GM11168 (cell line): ENCODE data around the gene CDH22.

Source experiments
- in situ Hi-C: fragments of 300-500 bp; cut with MboI; formaldehyde crosslinking; loops from one replicate; pipeline ENCODE4 v1.12.0; 2022; ENCODE audit warnings: low sequenced_read_pairs; ENCODE audit not compliant: unreplicated experiment

The CDH22 gene

GRCh38 chr20:46325789-46326188 is 17.5 kb upstream of the CDH22 start:
- in situ Hi-C loops = no loop called here

GRCh38 chr20:46324960-46325703 is 16.8 kb upstream of the CDH22 start:
- in situ Hi-C loops = no loop called here

DNA sequence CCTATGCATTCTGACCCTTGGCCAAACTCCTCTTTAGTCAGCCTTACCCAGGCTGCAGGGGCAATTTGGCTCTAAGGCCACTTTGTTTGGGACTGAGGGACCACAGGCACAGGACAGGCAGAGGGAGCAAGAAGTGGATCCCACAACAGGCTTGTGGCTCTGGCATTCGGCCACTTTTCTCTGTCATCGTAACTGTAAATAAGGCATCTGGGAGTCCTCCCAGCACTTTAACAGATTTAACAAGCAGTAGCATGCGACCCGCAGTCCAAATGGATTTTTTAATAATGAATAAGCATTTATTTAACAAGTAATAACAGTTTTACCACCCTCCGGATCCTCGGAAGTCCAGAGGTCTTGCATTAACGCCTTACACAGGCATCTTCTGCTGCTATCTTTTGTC is 16.1 kb upstream of the CDH22 start:
- in situ Hi-C loops = no loop called here

- in situ Hi-C loops = no loop called here
These were observed 15.3 kb upstream of the CDH22 start for GRCh38 chr20:46323557-46323956.

GRCh38 chr20:46322641-46323040 is 14.3 kb upstream of the CDH22 start:
- in situ Hi-C loops = no loop called here

GRCh38 chr20:46317685-46318177 is 9.4 kb upstream of the CDH22 start:
- in situ Hi-C loops = loop anchor here (5.0 kb wide), 1 partner anchor 40 kb away; no protein-coding TSS in a partner anchor

- in situ Hi-C loops = loop anchor here (5.0 kb wide), 1 partner anchor 40 kb away; no protein-coding TSS in a partner anchor
These were observed 8.8 kb upstream of the CDH22 start for GRCh38 chr20:46316984-46317684.

DNA sequence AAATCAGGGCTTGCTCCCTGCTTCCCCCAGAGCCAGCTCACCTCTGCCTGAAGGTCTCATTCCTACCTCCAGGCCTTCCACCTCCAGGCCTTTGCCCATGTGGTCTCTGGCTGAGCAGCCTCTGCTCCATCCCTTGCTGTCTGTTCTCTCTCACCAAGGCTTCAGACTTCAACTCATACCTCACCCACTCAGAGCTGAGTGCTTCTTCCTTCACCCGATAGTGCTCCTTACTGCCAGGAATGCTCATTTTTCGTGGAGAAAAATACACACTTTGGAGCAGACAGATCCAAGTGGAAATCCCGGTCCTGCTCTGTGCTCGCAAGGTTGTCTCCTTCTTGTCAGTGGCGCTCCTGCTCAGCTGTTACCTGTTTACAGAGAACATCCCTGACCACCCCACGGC is 7.0 kb upstream of the CDH22 start:
- in situ Hi-C loops = loop anchor here (5.0 kb wide), 1 partner anchor 42 kb away; no protein-coding TSS in a partner anchor

DNA sequence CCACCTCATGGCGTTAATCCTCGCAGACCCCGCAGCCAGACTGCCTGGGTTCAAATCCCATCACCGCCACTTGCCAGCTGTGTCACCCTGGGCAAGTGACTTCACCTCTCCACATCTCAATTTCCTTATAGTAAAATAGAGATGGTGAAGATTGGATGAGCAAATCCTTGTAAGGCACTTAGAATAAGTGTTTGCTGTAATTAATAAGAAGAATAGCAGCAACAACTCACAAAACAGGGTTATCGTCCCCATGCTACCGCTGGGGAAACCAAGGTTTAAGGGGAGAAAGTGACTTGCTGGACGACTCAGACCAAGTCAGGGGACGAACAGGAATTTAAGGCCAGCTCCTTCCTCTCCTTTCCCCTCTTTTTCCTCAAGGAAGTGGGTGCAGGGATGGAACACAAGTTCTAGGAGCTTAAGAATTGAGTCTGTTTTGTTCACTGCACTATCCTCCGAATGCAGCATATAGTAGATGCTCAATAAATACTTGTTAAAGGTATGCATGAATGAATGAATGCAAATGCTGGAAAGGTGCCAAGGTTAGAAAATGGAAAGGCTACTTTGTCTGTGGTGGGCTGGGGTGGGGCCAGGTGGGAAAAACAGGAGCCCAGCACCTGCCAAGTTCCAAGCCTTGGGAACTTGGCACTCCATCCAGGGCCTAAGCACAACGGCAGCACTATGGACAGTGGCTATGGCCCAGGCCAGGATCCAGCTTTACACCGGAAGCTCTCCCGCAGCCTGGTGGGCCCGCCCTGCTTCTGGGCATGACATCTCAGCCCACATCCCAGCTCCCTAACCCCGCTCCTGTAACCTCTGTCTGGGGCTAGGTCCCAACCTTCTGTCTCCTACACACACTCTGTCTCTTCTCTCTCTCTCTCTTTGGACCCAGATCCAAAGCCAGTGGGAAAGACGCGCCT is 4.9 kb upstream of the CDH22 start:
- in situ Hi-C loops = no loop called here

DNA sequence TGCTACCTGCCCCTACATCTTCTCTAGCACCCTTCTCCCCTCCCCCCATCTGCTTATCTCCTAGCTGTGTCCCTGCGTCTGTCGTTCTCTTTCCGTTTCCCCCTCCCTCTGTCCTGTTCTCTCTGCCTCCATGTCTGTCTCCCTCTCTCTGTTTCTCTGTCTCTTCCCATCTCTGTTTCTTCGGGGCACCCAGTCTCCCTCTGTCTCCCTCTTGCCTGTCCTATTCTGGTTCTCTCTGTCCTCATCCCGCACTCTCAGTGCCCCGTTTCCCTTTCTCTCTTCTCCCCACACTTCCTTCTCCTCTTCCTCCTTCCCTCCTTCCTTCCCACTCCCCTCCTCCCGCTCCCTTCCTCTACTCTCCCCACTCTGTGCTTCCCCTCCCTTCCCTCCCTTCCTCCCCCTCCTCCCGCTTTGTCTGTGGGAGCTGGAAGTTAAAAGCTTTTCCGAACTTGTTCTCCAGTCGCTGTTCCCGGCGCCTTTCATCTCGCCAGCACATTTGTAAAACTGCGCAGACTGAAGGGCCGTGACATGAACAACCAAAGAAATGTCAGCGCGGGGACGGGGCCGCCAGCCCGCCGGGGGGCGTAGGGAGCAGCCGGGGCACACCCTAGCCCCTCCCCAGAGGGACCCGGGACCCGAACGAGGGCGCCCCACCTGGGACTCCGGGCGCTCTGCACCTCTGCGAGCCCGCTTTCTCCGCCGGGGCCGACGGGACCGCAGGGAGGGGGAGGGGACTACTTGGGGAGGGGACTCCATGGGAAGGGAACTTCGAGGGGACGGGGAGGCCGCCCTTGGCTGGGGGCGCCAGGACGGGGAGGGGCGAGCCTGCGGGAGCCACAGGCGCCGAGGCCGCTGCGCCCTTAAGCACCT is 4.0 kb upstream of the CDH22 start:
- in situ Hi-C loops = no loop called here

GRCh38 chr20:46311719-46312074 is 3.4 kb upstream of the CDH22 start:
- in situ Hi-C loops = no loop called here

- in situ Hi-C loops = no loop called here
These were observed 2.8 kb upstream of the CDH22 start for GRCh38 chr20:46311039-46311650.

DNA sequence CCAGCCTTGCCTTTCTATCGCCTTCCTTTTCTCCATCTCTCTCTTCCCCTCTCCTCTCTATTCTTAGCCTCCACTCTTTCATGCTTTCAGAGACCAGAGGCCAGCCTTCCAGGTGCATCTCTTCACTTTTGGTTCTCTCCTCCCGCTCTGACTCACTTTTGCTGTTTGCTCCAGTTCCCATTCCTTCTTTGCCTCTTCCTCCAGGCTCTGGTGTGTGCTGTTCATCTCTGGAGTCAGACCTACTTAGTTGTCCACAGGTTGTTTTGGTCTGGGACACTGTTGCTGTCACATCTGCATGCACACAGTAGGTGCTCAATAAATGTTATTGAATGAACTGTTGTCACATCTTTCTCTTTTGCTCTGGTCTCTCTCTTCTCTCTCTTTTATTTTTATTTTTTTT is 1.6 kb upstream of the CDH22 start:
- in situ Hi-C loops = no loop called here

DNA sequence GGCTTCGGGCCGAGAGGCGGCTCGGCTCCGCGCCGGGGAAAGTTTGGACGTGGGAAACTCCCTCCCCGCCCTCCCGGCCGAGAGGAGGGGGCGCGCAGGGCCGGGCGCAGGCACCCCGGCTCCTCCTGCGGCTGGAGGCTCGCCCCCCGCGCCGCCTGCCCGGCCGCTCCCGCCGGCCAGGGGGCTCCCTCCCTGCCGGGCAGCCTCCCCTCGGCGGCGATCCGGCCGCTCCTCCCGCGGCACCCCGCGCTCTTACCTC is 370 bp downstream of the CDH22 start:
- in situ Hi-C loops = no loop called here

DNA sequence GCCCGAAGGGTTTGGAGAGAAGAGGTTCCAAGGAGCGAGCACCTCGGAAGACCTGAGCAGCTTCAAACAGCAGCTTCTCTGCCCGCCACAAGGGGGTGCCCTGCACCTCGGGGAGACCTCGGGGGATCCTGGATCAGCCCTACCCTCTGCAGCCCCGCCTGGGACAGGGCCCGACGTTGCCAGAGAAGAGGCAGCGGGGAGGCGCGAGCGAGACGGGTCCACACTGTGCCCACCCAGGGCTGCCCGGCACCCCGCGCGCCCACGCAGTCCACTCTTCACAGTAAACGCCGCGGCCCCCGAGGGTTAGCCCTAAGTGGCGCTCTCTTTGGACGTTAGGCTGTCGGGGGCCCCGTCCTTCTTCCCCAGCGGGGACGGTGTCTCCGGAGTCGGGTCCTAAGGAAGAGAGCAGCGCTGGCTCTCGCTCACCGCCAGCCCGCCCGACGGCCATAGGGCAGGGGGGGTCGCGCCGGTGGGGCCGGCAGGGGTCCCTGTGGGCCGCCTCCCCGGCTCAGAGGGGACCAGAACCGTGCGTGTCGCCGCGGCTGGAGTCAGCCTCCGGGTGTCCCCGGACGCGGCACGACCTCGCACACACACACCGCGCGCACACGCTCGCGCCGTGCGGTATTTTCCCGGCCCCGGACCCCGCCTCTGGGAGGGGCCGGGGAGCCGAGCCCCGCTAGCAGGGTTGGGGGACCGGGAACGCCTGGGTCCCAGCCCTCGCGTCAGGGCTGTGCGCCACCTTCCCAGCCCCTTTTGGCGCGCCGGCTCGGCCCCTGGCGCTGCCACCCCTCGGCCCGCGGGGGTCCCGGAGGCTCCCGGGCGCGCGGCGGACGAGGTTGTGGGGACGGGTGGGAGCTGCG is 929 bp downstream of the CDH22 start:
- in situ Hi-C loops = no loop called here

- in situ Hi-C loops = no loop called here
These were observed 1.6 kb downstream of the CDH22 start for GRCh38 chr20:46306743-46307138.

- in situ Hi-C loops = no loop called here
These were observed 2.3 kb downstream of the CDH22 start for GRCh38 chr20:46305973-46306360.

DNA sequence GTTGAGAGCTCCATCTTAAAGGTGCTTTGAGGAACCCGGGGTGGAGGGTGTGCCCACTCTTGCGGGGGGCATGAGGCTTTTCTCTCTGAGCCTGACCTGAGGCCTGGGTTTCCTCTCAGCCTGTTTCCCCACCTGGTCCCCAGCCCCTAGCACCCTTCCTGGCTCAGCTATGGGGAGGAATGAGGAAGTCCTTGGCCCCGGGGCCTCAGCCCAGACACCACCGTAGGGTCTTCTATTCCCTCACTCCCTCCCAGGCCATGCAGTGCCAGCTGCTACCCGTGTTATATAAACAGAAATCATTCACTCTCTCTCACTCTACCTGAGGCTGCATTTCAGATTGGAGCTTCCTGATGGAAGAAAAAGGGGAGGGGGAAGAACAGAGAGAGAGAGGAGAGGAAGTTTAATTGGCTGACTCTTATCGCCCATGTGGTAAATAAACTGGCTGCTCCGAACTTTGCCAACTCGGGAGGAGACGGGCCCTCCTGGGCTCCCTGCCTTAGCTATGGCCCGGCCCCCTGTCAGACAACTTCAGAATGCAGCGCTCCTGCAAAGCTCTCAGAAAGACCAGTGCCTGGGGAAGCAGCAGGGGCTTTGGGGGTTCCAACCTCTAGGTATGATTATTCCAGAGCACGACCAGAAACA is 2.8 kb downstream of the CDH22 start:
- in situ Hi-C loops = no loop called here
